K562 (cell line): ENCODE data around the gene LIN28A. TPM values are rescaled to one million over a fixed set of nuclear protein-coding genes. Genes with fewer than 3 reads are reported as not detected.
"Not testable (repeated sequence)": the region's sequence is repeated elsewhere in the genome, so short reads cannot be mapped to it uniquely, and the experiment has no call there.

ENCODE experiments used
- ATAC-seq: fragments of 200-7000 bp; cut with Tn5 transposase; 3 replicates; pipeline ENCODE4 v1.9.1; 2020; ENCODE audit warnings: moderate library complexity
- BruUV-seq: library from RNA; stranded (reverse); fragments of 400-500 nt; replicated peaks from 2 replicates; lab custom pipeline; 2021; lab: Mats Ljungman, UMichigan
- CTCF ChIA-PET: fragments of 300-600 bp; formaldehyde crosslinking; extraction: SDS; loops from one replicate; lab custom pipeline; 2021; ENCODE audit warnings: low intra/inter-chr PET ratio; lab: Yijun Ruan, JAX
- POLR2A ChIA-PET: fragments of 300-600, 350-650 bp; sonication (Branson Sonifier 250); formaldehyde crosslinking; extraction: SDS; loops from one replicate; lab custom pipeline; 2021; ENCODE audit warnings: antibody characterized with exemption, inconsistent platforms; lab: Yijun Ruan, JAX
- DNase-seq, 4 experiments: peaks; one replicate each; pipeline versions ENCODE4 v3.0.0 to v3.0.0-alpha.2; 2011 to 2018; ENCODE audit warnings: low spot score in 3 of 4, mixed read lengths in 3 of 4; ENCODE audit errors: extremely low read depth in 1 of 4
- FAIRE-seq: peaks from 2 replicates; lab custom pipeline; 2011; peaks lifted over from hg19 to GRCh38; lab: Jason Lieb, UNC
- H2AFZ ChIP-seq: 2 replicates; pipeline ENCODE4 v1.6.0; 2011; ENCODE audit warnings: low read depth, low read length, control low read depth, inconsistent platforms
- H3K27ac ChIP-seq: fragments of 200-600 bp; 3 replicates; pipeline ENCODE4 v1.8.0; 2011; ENCODE audit warnings: low read depth, mild to moderate bottlenecking, control low read depth, inconsistent platforms, low read length, moderate library complexity, mixed read lengths; ENCODE audit errors: extremely low read depth
- H3K27me3 ChIP-seq, 2 experiments: fragments of 300-600 bp in 1 of 2; 2 replicates in 1 of 2; 3 replicates in 1 of 2; pipeline versions ENCODE4 v1.6.0 to v1.8.0; 2011; ENCODE audit warnings: inconsistent platforms in 2 of 2, low read length in 2 of 2, mild to moderate bottlenecking in 1 of 2, mixed read lengths in 1 of 2, moderate library complexity in 1 of 2; ENCODE audit not compliant: control insufficient read depth in 2 of 2, insufficient read depth in 2 of 2
- H3K36me3 ChIP-seq: fragments of 300-600 bp; 3 replicates; pipeline ENCODE4 v1.8.0; 2011; ENCODE audit warnings: mild to moderate bottlenecking, low read length, inconsistent platforms; ENCODE audit not compliant: control insufficient read depth, insufficient read depth
- H3K4me1 ChIP-seq, 2 experiments: fragments of 200-600 bp in 1 of 2; replicated peaks in 1 of 2; 2 replicates in 1 of 2; 3 replicates in 1 of 2; pipeline versions ENCODE4 v1.5.1 to v1.8.0; 2011; ENCODE audit warnings: inconsistent platforms in 2 of 2, low read length in 2 of 2, mild to moderate bottlenecking in 1 of 2, mixed read lengths in 1 of 2, moderate library complexity in 1 of 2; ENCODE audit not compliant: control insufficient read depth in 2 of 2, insufficient read depth in 2 of 2
- H3K4me2 ChIP-seq: 2 replicates; pipeline ENCODE4 v1.6.1; 2011; ENCODE audit warnings: low read length, control low read depth, inconsistent platforms, mixed read lengths; ENCODE audit not compliant: insufficient read depth
- H3K4me3 ChIP-seq: fragments of 200-600 bp; sonication (generic), shearing (Covaris generic); 2 replicates; pipeline ENCODE4 v1.5.1; 2016; ENCODE audit warnings: control low read depth, inconsistent platforms
- H3K79me2 ChIP-seq: fragments of 200-600 bp; 3 replicates; pipeline ENCODE4 v1.8.0; 2011; ENCODE audit warnings: low read length, inconsistent platforms; ENCODE audit not compliant: control insufficient read depth, insufficient read depth
- H3K9ac ChIP-seq, 2 experiments: 2 replicates each; pipeline versions ENCODE4 v1.6.0 to v1.6.1; 2011; ENCODE audit warnings: low read depth in 2 of 2, low read length in 2 of 2, control low read depth in 1 of 2, inconsistent platforms in 1 of 2, mild to moderate bottlenecking in 1 of 2, mixed read lengths in 1 of 2; ENCODE audit not compliant: insufficient read depth in 1 of 2
- H3K9me1 ChIP-seq: one replicate; pipeline ENCODE4 v1.6.0; 2011; ENCODE audit warnings: inconsistent platforms, mild to moderate bottlenecking, low read length, moderate library complexity; ENCODE audit not compliant: control insufficient read depth, insufficient read depth
- H3K9me3 ChIP-seq: replicated peaks from 2 replicates; pipeline ENCODE4 v1.5.1; 2011; ENCODE audit warnings: low read depth, low read length, inconsistent platforms; ENCODE audit not compliant: control insufficient read depth, insufficient read depth
- H4K20me1 ChIP-seq: replicated peaks from 2 replicates; pipeline ENCODE4 v1.6.1; 2011; ENCODE audit warnings: low read length, inconsistent platforms, mixed read lengths; ENCODE audit not compliant: control insufficient read depth, insufficient read depth
- ARID4B ChIP-seq: sonication (generic); formaldehyde crosslinking; IDR thresholded peaks from 2 replicates; pipeline ENCODE4 v1.8.0; 2022; ENCODE audit warnings: mild to moderate bottlenecking, missing genetic modification reagents
- BCOR ChIP-seq: fragments of 450-650 bp; IDR thresholded peaks from 2 replicates; pipeline ENCODE4 v1.6.1; 2016
- E2F3 ChIP-seq: fragments of 250-450 bp; sonication (Bioruptor Pico); IDR thresholded peaks from 2 replicates; pipeline ENCODE4 v1.4.0; 2020; ENCODE audit warnings: mild to moderate bottlenecking
- HDAC2 ChIP-seq: fragments of 450-650 bp; IDR thresholded peaks from 2 replicates; pipeline ENCODE4 v1.6.1; 2016; ENCODE audit warnings: mild to moderate bottlenecking
- JUNB ChIP-seq: fragments of 450-650 bp; formaldehyde crosslinking; conservative IDR thresholded peaks from 2 replicates; pipeline ENCODE4 v1.4.0; 2020; ENCODE audit warnings: mild to moderate bottlenecking
- KDM1A ChIP-seq, 2 experiments: fragments of 450-650 bp; IDR thresholded peaks; 2 replicates each; pipeline ENCODE4 v1.6.1; 2016; ENCODE audit warnings: mild to moderate bottlenecking in 2 of 2
- L3MBTL2 ChIP-seq: fragments of 450-650 bp; IDR thresholded peaks from 2 replicates; pipeline ENCODE4 v1.6.1; 2016; ENCODE audit warnings: mild to moderate bottlenecking, moderate library complexity
- SMARCE1 ChIP-seq: fragments of 450-650 bp; IDR thresholded peaks from 2 replicates; pipeline ENCODE4 v1.7.1; 2016; ENCODE audit warnings: mild to moderate bottlenecking
- TRIM28 ChIP-seq: fragments of 450-650 bp; IDR thresholded peaks from 2 replicates; pipeline ENCODE4 v1.6.1; 2017
- ZFP1 ChIP-seq: fragments of 450-650 bp; formaldehyde crosslinking; IDR thresholded peaks from 2 replicates; pipeline ENCODE4 v1.4.0; 2020; ENCODE audit warnings: mild to moderate bottlenecking, mixed read lengths
- ZFP30 ChIP-seq: fragments of 250-450 bp; sonication (Bioruptor Pico); IDR thresholded peaks from 2 replicates; pipeline ENCODE4 v1.8.0; 2022; ENCODE audit warnings: moderate library complexity, mild to moderate bottlenecking, inconsistent platforms, borderline replicate concordance
- ZNF121 ChIP-seq: sonication (generic); formaldehyde crosslinking; conservative IDR thresholded peaks from 2 replicates; pipeline ENCODE4 v1.8.0; 2022; ENCODE audit warnings: missing genetic modification reagents
- WGBS: fragments of 100-300 bp; shearing (Covaris generic); methylation state at CpG from one replicate; pipeline ENCODE4 v1.1.6; 2016; ENCODE audit warnings: low coverage, mixed read lengths; ENCODE audit not compliant: insufficient coverage; ENCODE audit errors: missing lambda C conversion rate; 5-methylcytosine and 5-hydroxymethylcytosine counted together
- in situ Hi-C: fragments of 300-500 bp; cut with MboI; formaldehyde crosslinking; loops from 4 replicates; pipeline ENCODE4 v1.15.0; 2018; ENCODE audit warnings: inconsistent platforms, mixed read lengths
- intact Hi-C: fragments of 100-400 bp; cut with micrococcal nuclease; formaldehyde crosslinking; loops from 2 replicates; pipeline ENCODE4 v1.14.2; 2022
- polyA plus RNA-seq, 8 experiments: library from polyadenylated mRNA; depleted of rRNA in 4 of 8; stranded (reverse) in 5 of 8; unstranded in 3 of 8; fragments of >200 nt; fragmentation: Nextera tagmentation in 2 of 8; fragmentation: Illumina TruSeq in 1 of 8; extraction: Ambion mirVana in 2 of 8; extraction: Trizol in 1 of 8; gene quantifications; 2 replicates each; pipeline versions ENCODE4 v1.2.1 to v1.2.3, GENCODE V29; 2011 to 2014; ENCODE audit warnings: inconsistent platforms in 1 of 8, missing spikeins in 1 of 8
- total RNA-seq, 7 experiments: library from RNA; depleted of rRNA in 6 of 7; stranded (reverse); fragments of >200 nt in 6 of 7; fragmentation: Illumina TruSeq in 2 of 7; extraction: Trizol in 2 of 7; gene quantifications; 2 replicates each; pipeline versions ENCODE4 v1.2.1 to v1.2.3, GENCODE V29; 2011 to 2021; ENCODE audit warnings: low replicate concordance in 1 of 7

The LIN28A gene
- total and polyA plus RNA-seq, 9 of the 15 experiments (the other 6 are each of a cell fraction or from before 2014, with no cell fraction given) = 0.80 to 5.4 (median 3.9) TPM

GRCh38 chr1:26385063-26385462, 25.6 kb upstream of the LIN28A start:
- H3K36me3 ChIP-seq, H3K27ac ChIP-seq, H2AFZ ChIP-seq, H3K27me3 ChIP-seq, FAIRE-seq, BruUV-seq, H3K4me2 ChIP-seq, CTCF ChIA-PET, H3K79me2 ChIP-seq, H3K9me3 ChIP-seq, in situ Hi-C loops, POLR2A ChIA-PET, ATAC-seq, DNase-seq, H4K20me1 ChIP-seq, H3K9me1 ChIP-seq, H3K9ac ChIP-seq, H3K4me3 ChIP-seq: not testable (repeated sequence)
- 78% methylated on average over 3 of the region's 3 CpGs for WGBS
- intact Hi-C loops = loop anchor here (10.0 kb wide), 1 partner anchor 210 kb away; the partner anchor contains the start of genes CNKSR1 and ZNF593OS
- TF ChIP-seq TRIM28 (peak; percentile 46; the same call in 1 of the 2 replicates), BCOR (peak; percentile 42; the same call in 1 of the 2 replicates), ZNF121 (CRISPR knock-in tag) (peak; percentile 57; the same call in 1 of the 2 replicates), KDM1A (IDR thresholded peaks at IDR 0.05) (peak in 1 of 2 experiments; percentile 44; a peak in 1 of 4 replicates)
- peaks cover 8 to 14% of the 10 kb centered on the region in 2 experiments for H3K4me1 ChIP-seq

- H3K9me1 ChIP-seq = no peaks in the 10 kb centered on the region
- no peak overlapping the region for H3K9ac ChIP-seq
- DNase-seq = peak in 2 of 4 experiments; percentile 3 to 72
- H3K9me3 ChIP-seq = no peaks in the 10 kb centered on the region
- POLR2A ChIA-PET = interaction anchor here (0.6 to 1.4 kb wide), 2 partner anchors 9 to 84 kb away, joined by 3 read pairs; no protein-coding TSS in a partner anchor
- H3K27me3 ChIP-seq = no peaks in the 10 kb centered on the region
- 3% methylated on average over 7 of the region's 7 CpGs for WGBS
- no peaks in the 10 kb centered on the region for H4K20me1 ChIP-seq
- ATAC-seq = peak; percentile 61
- no peaks in the 10 kb centered on the region for H3K79me2 ChIP-seq
- CTCF ChIA-PET = no interaction called here
- H3K4me1 ChIP-seq = peaks cover 5 to 18% of the 10 kb centered on the region in 2 experiments
- intact Hi-C loops = loop anchor here (10.0 kb wide), 1 partner anchor 213 kb away; the partner anchor contains the start of genes CNKSR1 and ZNF593OS
- no peak overlapping the region for H3K4me3 ChIP-seq
- in situ Hi-C loops = no loop called here
- FAIRE-seq = peak; percentile 37
- BruUV-seq = no TSS peak
- no peak overlapping the region for H3K4me2 ChIP-seq
- H3K27ac ChIP-seq = no peak overlapping the region
- H3K36me3 ChIP-seq = no peaks in the 10 kb centered on the region
- H2AFZ ChIP-seq = no peak overlapping the region
- TF ChIP-seq ZFP1 (no peak), ZFP30 (CRISPR knock-in tag) (no peak), SMARCE1 (peak; percentile 94), ARID4B (CRISPR knock-in tag) (peak; percentile 16; the same call in 1 of the 2 replicates), L3MBTL2 (peak; percentile 88), JUNB (peak; percentile 77), E2F3 (CRISPR knock-in tag) (no peak), HDAC2 (peak; percentile 95)
These were observed 23.2 kb upstream of the LIN28A start for GRCh38 chr1:26387447-26387846.
